22Rv1 (cell line): ENCODE data around the gene UTS2R.
A peak's percentile ranks its signal among the peaks of the same experiment; 100 is the strongest.
"Not testable (repeated sequence)": the region's sequence is repeated elsewhere in the genome, so short reads cannot be mapped to it uniquely, and the experiment has no call there.

Experiments
- H3K27ac ChIP-seq: fragments of 450-650 bp; 2 replicates; pipeline ENCODE4 v1.5.1; 2017
- ZFX ChIP-seq: fragments of 450-650 bp; IDR thresholded peaks from 2 replicates; pipeline ENCODE4 v1.6.1; 2017; ENCODE audit warnings: antibody characterized with exemption, borderline replicate concordance
- TF ChIP-seq, protein P1 (sequence below): fragments of 450-650 bp; IDR thresholded peaks from 2 replicates; pipeline ENCODE4 v1.5.1; 2017; ENCODE audit warnings: mild to moderate bottlenecking

The UTS2R gene

DNA sequence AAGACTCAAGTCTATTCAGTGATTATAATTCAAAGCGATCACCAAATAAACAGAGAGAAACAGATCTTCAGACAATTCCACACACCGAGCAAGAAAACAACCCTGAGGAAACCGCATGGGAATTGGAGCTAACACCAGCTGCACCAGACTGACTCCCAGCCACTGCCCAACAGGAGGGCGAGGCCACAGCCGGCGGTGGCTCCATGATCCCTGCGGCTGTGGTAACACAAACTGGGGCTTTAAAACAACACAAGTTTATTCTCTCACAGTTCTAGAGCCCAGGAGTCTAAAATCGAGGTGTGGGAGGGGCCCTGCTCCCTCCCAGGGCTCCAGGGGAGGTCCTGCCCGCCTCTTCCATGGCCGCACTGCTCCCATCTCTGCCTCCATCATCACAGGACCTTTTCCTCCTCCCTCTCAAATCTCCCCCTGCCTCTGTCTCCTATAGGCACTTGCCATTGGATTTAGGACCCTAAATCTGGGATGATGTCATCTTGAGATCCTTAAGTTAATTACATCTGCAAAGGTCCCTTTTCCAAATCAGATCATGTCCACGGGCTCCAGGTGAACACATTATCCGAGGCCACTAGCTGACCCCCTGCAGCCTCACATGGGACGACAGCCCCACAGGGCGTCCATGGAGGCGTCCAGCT, 36.8 kb downstream of the UTS2R start:
- TF ChIP-seq, protein P1, sequence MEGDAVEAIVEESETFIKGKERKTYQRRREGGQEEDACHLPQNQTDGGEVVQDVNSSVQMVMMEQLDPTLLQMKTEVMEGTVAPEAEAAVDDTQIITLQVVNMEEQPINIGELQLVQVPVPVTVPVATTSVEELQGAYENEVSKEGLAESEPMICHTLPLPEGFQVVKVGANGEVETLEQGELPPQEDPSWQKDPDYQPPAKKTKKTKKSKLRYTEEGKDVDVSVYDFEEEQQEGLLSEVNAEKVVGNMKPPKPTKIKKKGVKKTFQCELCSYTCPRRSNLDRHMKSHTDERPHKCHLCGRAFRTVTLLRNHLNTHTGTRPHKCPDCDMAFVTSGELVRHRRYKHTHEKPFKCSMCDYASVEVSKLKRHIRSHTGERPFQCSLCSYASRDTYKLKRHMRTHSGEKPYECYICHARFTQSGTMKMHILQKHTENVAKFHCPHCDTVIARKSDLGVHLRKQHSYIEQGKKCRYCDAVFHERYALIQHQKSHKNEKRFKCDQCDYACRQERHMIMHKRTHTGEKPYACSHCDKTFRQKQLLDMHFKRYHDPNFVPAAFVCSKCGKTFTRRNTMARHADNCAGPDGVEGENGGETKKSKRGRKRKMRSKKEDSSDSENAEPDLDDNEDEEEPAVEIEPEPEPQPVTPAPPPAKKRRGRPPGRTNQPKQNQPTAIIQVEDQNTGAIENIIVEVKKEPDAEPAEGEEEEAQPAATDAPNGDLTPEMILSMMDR = no peak
- no peak for TF ChIP-seq ZFX
- no peak overlapping the region for H3K27ac ChIP-seq

DNA sequence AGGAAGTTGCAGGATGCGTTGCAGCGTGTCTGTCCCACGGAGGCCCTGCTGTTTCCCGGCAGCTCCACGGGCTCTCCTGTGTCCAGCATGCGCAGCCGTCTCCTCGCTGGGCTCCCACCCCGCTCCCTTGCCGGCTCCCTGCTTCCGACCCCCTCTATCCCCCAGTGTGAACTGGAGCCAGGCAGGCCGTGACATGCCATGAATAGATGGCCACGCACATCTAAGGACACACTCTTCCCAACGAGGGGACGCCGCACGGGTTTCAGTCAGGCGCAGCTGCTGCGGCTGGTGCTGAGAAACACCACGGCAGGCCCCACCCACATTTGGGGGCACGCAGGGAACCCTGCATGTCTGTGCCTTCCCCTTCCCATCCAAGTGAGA, 37.4 kb downstream of the UTS2R start:
- H3K27ac ChIP-seq = no peak overlapping the region
- TF ChIP-seq, protein P1 = no peak
- TF ChIP-seq ZFX = no peak

DNA sequence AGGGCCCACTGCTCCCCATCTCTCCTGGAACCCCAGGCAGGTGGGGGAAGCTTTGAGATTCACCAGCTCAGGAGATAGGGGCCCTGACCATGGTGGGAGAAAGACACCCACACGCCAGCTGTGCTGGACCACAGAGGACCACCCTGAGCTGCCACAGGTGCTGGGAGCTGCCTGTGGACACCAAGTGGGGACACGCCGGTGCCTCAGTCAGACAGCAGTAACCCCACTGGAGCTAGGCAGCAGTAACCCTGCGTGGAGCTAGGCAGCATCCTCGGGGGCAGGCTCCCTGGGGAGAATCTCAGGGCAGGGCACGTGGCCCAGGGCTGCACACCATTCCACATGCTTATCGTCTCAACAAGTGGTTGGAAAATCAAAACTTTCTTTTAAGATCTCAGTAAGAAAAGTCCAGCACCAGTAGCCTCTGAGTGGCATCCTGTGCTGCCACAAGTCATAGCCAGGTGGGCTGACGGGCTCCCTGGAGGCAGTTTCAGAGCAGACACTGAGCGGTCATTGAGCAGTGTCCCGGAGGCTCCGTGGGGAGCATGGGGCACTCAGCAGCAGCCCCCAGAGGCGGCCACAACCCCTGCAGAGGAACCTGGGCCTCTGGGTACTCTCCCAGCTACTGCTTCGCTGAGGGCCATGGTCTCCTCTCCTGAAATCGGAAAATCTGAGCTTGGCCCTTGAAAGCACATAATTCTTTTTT, 38.6 kb downstream of the UTS2R start:
- no peak for TF ChIP-seq ZFX
- TF ChIP-seq, protein P1 = no peak
- H3K27ac ChIP-seq = no peak overlapping the region

DNA sequence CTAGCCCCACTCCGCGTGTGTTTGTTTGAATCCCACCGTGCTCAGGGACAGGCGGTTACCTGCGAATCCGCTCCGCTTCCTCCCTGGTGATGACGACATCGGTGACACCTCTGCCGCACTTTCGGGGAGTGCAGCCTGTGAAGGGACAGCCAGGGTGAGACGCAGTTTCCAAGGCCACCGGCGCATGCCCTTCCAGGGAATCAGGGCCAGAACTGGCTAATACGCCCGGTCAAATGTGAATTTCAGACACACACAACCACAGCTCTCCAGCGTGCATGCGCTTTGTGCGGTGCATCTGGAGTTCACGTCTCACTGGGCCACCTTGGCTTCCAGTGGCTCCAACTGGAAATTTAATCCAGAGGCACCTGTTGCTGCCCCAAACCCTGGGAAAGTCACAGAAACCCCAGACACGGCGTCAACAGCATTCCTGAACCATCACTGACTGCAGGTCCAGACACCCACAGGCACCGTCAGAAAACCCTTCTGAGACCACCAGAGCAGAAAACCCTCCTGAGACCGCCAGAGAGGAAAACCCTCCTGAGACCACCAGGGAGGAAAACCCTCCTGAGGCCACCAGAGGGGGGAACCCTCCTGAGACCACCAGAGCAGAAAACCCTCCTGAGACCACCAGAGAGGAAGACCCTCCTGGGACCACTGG, 40.0 kb downstream of the UTS2R start:
- H3K27ac ChIP-seq = no peak overlapping the region
- TF ChIP-seq ZFX = no peak
- TF ChIP-seq, protein P1 = no peak

DNA sequence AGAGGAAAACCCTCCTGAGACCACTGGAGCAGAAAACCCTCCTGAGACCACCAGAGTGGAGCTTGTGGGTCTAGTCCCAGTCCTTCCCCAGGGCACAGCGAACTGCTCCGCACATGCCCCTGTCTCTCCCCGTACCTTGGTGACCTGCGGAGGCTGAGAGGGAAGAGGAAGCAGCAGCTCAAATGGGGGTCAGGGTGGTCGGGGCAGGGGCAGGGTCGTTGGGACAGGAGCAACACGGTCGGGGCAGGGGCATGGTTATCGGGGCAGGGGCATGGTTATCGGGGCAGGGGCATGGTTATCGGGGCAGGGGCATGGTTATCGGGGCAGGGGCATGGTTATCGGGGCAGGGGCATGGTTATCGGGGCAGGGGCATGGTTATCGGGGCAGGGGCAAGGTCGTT, 40.5 kb downstream of the UTS2R start:
- not testable (repeated sequence) for H3K27ac ChIP-seq

DNA sequence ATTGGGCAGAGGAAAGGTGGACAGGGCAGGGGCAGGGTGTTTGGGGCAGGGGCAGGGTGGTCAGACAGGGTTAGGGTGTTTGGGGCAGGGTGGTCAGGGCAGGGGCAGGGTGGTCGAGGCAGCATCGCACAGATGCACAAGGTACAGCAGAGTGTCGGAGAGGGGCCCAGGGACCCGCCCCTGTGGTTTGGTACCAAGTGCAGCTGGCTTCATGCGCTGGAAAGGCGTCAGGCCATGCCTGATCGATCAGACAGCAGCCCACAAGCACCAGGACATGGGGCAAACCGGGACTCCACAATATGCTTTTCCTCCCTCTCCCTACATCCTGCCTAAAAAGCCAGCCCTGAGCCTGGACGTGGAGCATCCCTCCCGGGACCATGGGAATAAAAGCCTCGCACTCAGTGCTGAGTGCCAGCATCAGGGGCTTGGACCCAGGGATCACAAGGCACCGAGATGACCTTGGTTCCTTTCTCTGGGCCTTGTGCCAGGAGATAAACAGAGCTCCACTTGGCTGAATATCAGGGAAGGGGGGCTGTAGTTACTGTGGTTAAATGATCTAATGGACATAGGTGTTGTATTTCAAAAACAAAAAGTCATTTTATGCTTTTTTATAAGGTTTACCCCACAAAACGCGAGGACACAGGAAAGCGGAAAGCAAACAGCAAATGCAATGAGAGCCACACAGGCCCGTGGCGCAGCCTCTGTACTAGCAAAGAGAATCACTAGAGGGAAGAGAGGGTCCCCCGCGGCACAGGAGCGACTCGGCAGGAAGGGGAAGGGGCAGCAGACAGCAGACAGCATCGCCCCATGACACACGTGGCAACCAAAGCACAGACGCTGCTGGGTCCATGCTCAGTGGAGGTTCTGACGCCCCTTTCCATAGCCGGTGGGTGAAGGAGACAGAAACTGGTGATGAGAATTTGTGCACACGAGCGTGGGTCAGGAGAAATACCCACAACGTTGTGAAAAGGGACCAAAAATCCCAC, 41.3 kb downstream of the UTS2R start:
- H3K27ac ChIP-seq = no peak overlapping the region
- TF ChIP-seq ZFX = no peak
- TF ChIP-seq, protein P1 = no peak

DNA sequence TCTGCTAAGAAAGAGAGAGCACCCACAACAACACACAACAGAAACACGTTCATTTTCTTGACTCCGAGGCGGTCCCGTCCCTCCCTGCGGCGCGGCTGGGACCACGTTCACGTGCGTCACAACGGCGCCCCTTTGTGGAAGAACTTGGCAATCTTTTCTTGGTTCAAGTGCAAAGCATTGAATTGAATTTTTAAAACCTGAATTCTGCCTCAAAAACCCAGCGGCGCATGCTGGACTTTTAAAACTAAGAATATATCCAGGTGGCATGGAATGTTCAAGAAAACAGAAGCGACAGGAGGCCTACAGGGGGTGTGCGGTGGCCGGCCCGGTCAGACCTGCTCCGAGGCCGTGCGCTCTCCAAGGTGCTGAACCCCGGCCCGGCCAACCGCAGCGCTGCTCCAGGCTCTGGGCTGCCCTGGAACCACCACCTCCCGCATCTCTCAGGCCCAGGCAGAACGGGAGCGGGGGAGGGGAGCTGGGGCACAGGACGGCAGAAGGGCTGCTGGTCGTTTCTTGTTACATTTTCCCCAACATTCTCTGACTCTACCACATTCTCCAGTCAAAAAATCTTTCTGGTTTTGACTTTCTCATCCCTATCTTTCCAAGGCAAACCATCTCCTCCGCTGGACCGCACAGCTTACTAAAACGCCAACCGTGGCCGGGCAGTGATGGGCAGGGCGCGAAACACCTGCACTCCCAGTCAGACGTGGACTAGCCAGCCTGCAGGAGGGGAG, 43.1 kb downstream of the UTS2R start:
- H3K27ac ChIP-seq = no peak overlapping the region
- no peak for TF ChIP-seq ZFX
- TF ChIP-seq, protein P1 = peak; percentile 59
